ENCODE measurements around the gene KDM2A. TPM values are rescaled to one million over a fixed set of nuclear protein-coding genes. Genes with fewer than 3 reads are reported as not detected.
A peak's percentile ranks its signal among the peaks of the same experiment; 100 is the strongest.
"Not testable (repeated sequence)": the region's sequence is repeated elsewhere in the genome, so short reads cannot be mapped to it uniquely, and the experiment has no call there.

The KDM2A gene
- polyA plus RNA-seq, 2 of the 4 experiments (the other 2 are of a cell fraction) = 34.5 to 42.8 TPM

GRCh38 chr11:67227726-67228125 is 108.7 kb downstream of the KDM2A start (continued):
- no peak for TF ChIP-seq CTCF (IDR thresholded peaks at IDR 0.05)

- Histone ChIP-seq H3K4me2 (no peak overlapping the region), H3K4me3 (no peak overlapping the region), H3K27ac (no peak overlapping the region), H3K4me1 (no peaks in the 10 kb centered on the region), H3K9me3 (no peaks in the 10 kb centered on the region)
- POLR2A ChIA-PET = interaction anchor here (0.6 to 0.9 kb wide), 2 partner anchors 9 to 31 kb away, joined by 3 to 4 read pairs; no protein-coding TSS in a partner anchor
- TF ChIP-seq ZC3H11A (IDR thresholded peaks at IDR 0.05) (no peak), FOSB (CRISPR knock-in tag; IDR thresholded peaks at IDR 0.05) (no peak), ZSCAN20 (CRISPR knock-in tag; IDR thresholded peaks at IDR 0.05) (no peak)
- no peak for DNase-seq (ENCODE audit: low read depth in 1 of 2, low spot score in 1 of 2)
- CTCF ChIA-PET = interaction anchor here (0.8 to 2.3 kb wide), 4 partner anchors 22 to 255 kb away, joined by 3 to 5 read pairs (median 3); no protein-coding TSS in a partner anchor
- 95% methylated on average over 3 of the region's 3 CpGs for WGBS (ENCODE audit: missing lambda C conversion rate)
- no peak for FAIRE-seq
- no peak for ATAC-seq
Observed at GRCh38 chr11:67230406-67230805, 111.3 kb downstream of the KDM2A start.

DNA sequence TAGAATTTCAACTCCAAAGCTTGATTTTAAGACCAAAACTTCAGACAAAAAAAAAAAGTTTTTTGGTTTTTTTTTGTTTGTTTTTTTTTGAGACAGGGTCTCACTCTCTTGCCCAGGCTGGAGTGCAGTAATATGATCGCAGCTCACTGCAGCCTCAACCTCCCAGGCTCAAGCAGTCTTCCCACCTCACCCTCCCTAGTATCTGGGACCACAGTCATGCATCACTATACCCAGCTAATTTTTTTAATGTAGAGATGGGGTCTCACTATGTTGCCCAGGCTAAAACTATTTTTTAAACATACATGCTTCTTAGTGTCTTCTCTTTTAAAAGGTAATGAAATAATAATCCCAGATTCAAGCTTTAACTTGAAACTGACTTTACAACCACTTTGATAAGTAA is 111.8 kb downstream of the KDM2A start:
- no peaks in the 10 kb centered on the region for H3K4me1 ChIP-seq
- no peak for TF ChIP-seq REST (IDR thresholded peaks at IDR 0.05)
- H3K27ac ChIP-seq = no peak overlapping the region
- no peak for FAIRE-seq
- ATAC-seq = no peak
- WGBS (ENCODE audit: missing lambda C conversion rate) = 89% methylated on average over 1 of the region's 1 CpG
- DNase-seq (ENCODE audit: low read depth in 1 of 2, low spot score in 1 of 2) = no peak
- no peak overlapping the region for H3K4me3 ChIP-seq
- CTCF ChIA-PET = interaction anchor here (0.8 to 2.3 kb wide), 4 partner anchors 22 to 255 kb away, joined by 3 to 5 read pairs (median 3); no protein-coding TSS in a partner anchor
- POLR2A ChIA-PET = interaction anchor here (0.6 to 0.9 kb wide), 2 partner anchors 9 to 31 kb away, joined by 3 to 4 read pairs; no protein-coding TSS in a partner anchor
- no peak overlapping the region for H3K4me2 ChIP-seq
- no peaks in the 10 kb centered on the region for H3K9me3 ChIP-seq

- CTCF ChIA-PET = interaction anchor here (0.6 to 1.2 kb wide), 4 partner anchors 28 to 153 kb away, joined by 3 to 4 read pairs (median 3); no protein-coding TSS in a partner anchor
- FAIRE-seq (no peak), ATAC-seq (no peak), DNase-seq (ENCODE audit: low read depth in 1 of 2, low spot score in 1 of 2) (no peak)
- no peak for TF ChIP-seq HOXB5 (CRISPR knock-in tag; IDR thresholded peaks at IDR 0.05)
- TF ChIP-seq MAFK (IDR thresholded peaks at IDR 0.05; ENCODE audit: partially characterized antibody) = peak; percentile 83
- H3K27ac ChIP-seq = no peak overlapping the region
- peaks cover 2% of the 10 kb centered on the region for H3K4me1 ChIP-seq
- no peak overlapping the region for H3K4me2 ChIP-seq
- 85% methylated on average over 7 of the region's 7 CpGs for WGBS (ENCODE audit: missing lambda C conversion rate)
- POLR2A ChIA-PET = interaction anchor here (0.6 to 1.2 kb wide), 2 partner anchors 9 to 115 kb away, joined by 3 to 4 read pairs; partner anchors contain the start of gene KDM2A
- H3K4me3 ChIP-seq = no peak overlapping the region
- no peaks in the 10 kb centered on the region for H3K9me3 ChIP-seq
Observed at GRCh38 chr11:67233584-67234190, 114.6 kb downstream of the KDM2A start.

DNA sequence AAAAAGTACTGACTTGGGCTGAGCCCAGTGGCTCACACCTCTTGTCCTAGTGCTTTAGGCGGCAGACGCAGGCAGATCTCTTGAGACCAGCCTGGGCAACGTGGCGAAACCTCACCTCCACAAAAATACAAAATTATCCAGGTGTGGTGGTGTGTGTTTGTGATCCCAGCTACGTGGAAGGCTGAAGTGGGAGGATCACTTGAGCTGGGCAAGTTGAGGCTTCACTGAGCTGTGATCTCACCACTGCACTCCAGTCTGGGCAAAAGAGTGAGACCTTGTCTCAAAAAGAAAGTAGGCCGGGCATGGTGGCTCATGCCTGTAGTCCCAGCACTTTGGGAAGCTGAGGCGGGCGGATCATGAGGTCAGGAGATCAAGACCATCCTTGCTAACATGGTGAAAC is 115.5 kb downstream of the KDM2A start:
- not testable (repeated sequence) for FAIRE-seq; H3K4me2 ChIP-seq; ATAC-seq; H3K9me3 ChIP-seq; H3K4me3 ChIP-seq; H3K27ac ChIP-seq; DNase-seq (ENCODE audit: low read depth in 1 of 2, low spot score in 1 of 2)
- WGBS (ENCODE audit: missing lambda C conversion rate) = 94% methylated on average over 8 of the region's 8 CpGs
- H3K4me1 ChIP-seq = peaks cover 10% of the 10 kb centered on the region
- CTCF ChIA-PET = interaction anchor here (0.6 to 1.0 kb wide), 5 partner anchors 10 to 124 kb away, joined by 3 to 5 read pairs (median 3); no protein-coding TSS in a partner anchor
- POLR2A ChIA-PET = interaction anchor here (1.2 kb wide), 1 partner anchor 116 kb away, joined by 3 read pairs; the partner anchor contains the start of gene KDM2A
